KMS-11 (cell line): ENCODE data around the gene RPL13A.

Source experiments
- H2AFZ ChIP-seq: fragments of 200-600 bp; sonication (generic); 2 replicates; pipeline ENCODE4 v1.6.1; 2016; ENCODE audit warnings: antibody characterized with exemption, mixed run types, low read depth
- H3K27ac ChIP-seq: fragments of 200-600 bp; sonication (generic); 2 replicates; pipeline ENCODE4 v1.6.1; 2016; ENCODE audit warnings: mild to moderate bottlenecking, mixed run types
- H3K27me3 ChIP-seq: fragments of 200-600 bp; sonication (generic); 2 replicates; pipeline ENCODE4 v1.6.1; 2017; ENCODE audit warnings: mild to moderate bottlenecking, low read depth, mixed run types, moderate library complexity; ENCODE audit not compliant: insufficient read depth
- H3K36me3 ChIP-seq: fragments of 200-600 bp; sonication (generic); 2 replicates; pipeline ENCODE4 v1.6.1; 2017; ENCODE audit warnings: mild to moderate bottlenecking, mixed run types; ENCODE audit not compliant: insufficient read depth
- H3K4me1 ChIP-seq: fragments of 200-600 bp; sonication (generic); 2 replicates; pipeline ENCODE4 v1.6.1; 2016; ENCODE audit warnings: mild to moderate bottlenecking, low read depth, mixed run types; ENCODE audit not compliant: poor library complexity, severe bottlenecking
- H3K4me2 ChIP-seq: fragments of 200-600 bp; sonication (generic); 2 replicates; pipeline ENCODE4 v1.7.0; 2016; ENCODE audit warnings: mild to moderate bottlenecking, mixed run types
- H3K4me3 ChIP-seq: fragments of 200-600 bp; sonication (generic); IDR thresholded peaks from 2 replicates; pipeline ENCODE4 v1.6.1; 2017; ENCODE audit warnings: low read depth, low read length, mixed read lengths; ENCODE audit not compliant: insufficient read depth
- H3K79me2 ChIP-seq: fragments of 200-600 bp; sonication (generic); 2 replicates; pipeline ENCODE4 v1.6.1; 2016; ENCODE audit warnings: low read depth, mixed run types; ENCODE audit not compliant: insufficient read depth
- H3K9ac ChIP-seq: fragments of 200-600 bp; sonication (generic); 2 replicates; pipeline ENCODE4 v1.6.1; 2016; ENCODE audit warnings: mild to moderate bottlenecking, mixed run types
- H4K20me1 ChIP-seq: fragments of 200-600 bp; sonication (generic); 2 replicates; pipeline ENCODE4 v1.6.1; 2016; ENCODE audit warnings: mild to moderate bottlenecking, mixed run types; ENCODE audit not compliant: insufficient read depth
- CTCF ChIP-seq: fragments of 200-600 bp; sonication (generic); conservative IDR thresholded peaks from 2 replicates; pipeline ENCODE4 v1.6.1; 2017; ENCODE audit warnings: low read depth, mild to moderate bottlenecking, antibody characterized with exemption, low read length, moderate library complexity, mixed read lengths

Gene RPL13A

GRCh38 chr19:49475191-49475917 lies 12.1 kb upstream of the RPL13A start:
- Histone ChIP-seq H4K20me1 (no peaks in the 10 kb centered on the region), H3K79me2 (no peaks in the 10 kb centered on the region), H3K4me2 (peak overlapping the region; percentile 77; the same call in 1 of the 2 replicates), H3K36me3 (no peaks in the 10 kb centered on the region), H3K27ac (no peak overlapping the region), H3K9ac (no peak overlapping the region), H3K4me3 (no peak overlapping the region), H2AFZ (no peak overlapping the region), H3K27me3 (no peaks in the 10 kb centered on the region), H3K4me1 (peaks cover 41% of the 10 kb centered on the region)
- no peak for TF ChIP-seq CTCF

GRCh38 chr19:49475995-49476880 lies 11.2 kb upstream of the RPL13A start:
- H3K9ac ChIP-seq, result no peak overlapping the region
- no peak overlapping the region for H2AFZ ChIP-seq
- peaks cover 33% of the 10 kb centered on the region for H3K4me1 ChIP-seq
- no peak overlapping the region for H3K4me2 ChIP-seq
- H3K79me2 ChIP-seq, result no peaks in the 10 kb centered on the region
- H3K27me3 ChIP-seq, result no peaks in the 10 kb centered on the region
- H4K20me1 ChIP-seq, result no peaks in the 10 kb centered on the region
- no peaks in the 10 kb centered on the region for H3K36me3 ChIP-seq
- TF ChIP-seq CTCF, result no peak
- H3K4me3 ChIP-seq, result no peak overlapping the region
- no peak overlapping the region for H3K27ac ChIP-seq

GRCh38 chr19:49479975-49480628 lies 7.3 kb upstream of the RPL13A start:
- Histone ChIP-seq H3K79me2 (no peaks in the 10 kb centered on the region), H3K36me3 (no peaks in the 10 kb centered on the region), H3K4me2 (no peak overlapping the region), H3K4me3 (no peak overlapping the region), H3K4me1 (peaks cover 7% of the 10 kb centered on the region), H3K27ac (no peak overlapping the region), H3K27me3 (no peaks in the 10 kb centered on the region), H3K9ac (no peak overlapping the region), H4K20me1 (no peaks in the 10 kb centered on the region), H2AFZ (no peak overlapping the region)
- TF ChIP-seq CTCF, result no peak

- TF ChIP-seq CTCF, result no peak
- Histone ChIP-seq H3K9ac (no peak overlapping the region), H3K4me2 (no peak overlapping the region), H3K27me3 (no peaks in the 10 kb centered on the region), H3K36me3 (no peaks in the 10 kb centered on the region), H3K4me3 (no peak overlapping the region), H4K20me1 (no peaks in the 10 kb centered on the region), H3K4me1 (peaks cover under 1% of the 10 kb centered on the region), H3K27ac (no peak overlapping the region), H2AFZ (no peak overlapping the region), H3K79me2 (no peaks in the 10 kb centered on the region)
Observed at GRCh38 chr19:49481020-49481683, 6.3 kb upstream of the RPL13A start.
